B cell (primary cell): Measurements from ENCODE around the gene ZNF33B. TPM values are rescaled to one million over a fixed set of nuclear protein-coding genes. Genes with fewer than 3 reads are reported as not detected.

Experiments
- ATAC-seq: fragments of 200-7000 bp; cut with Tn5 transposase; one replicate; pipeline ENCODE4 v1.10.0; 2021; ENCODE audit warnings: low read depth, mild to moderate bottlenecking, moderate number of reproducible peaks, moderate library complexity
- CTCF ChIA-PET: fragments of 350-600 bp; sonication (Branson Sonifier 250); formaldehyde crosslinking; loops from one replicate; lab custom pipeline; 2021; ENCODE audit warnings: antibody characterized with exemption, inconsistent platforms; lab: Charles Lee
- POLR2A ChIA-PET: fragments of 350-600 bp; sonication (Branson Sonifier 250); formaldehyde crosslinking; loops from one replicate; lab custom pipeline; 2021; ENCODE audit warnings: antibody characterized with exemption; lab: Charles Lee
- DNase-seq: peaks from one replicate; pipeline ENCODE4 v3.0.0; 2013
- H2AFZ ChIP-seq: 2 replicates; pipeline ENCODE4 v1.6.1; 2012; ENCODE audit warnings: mild to moderate bottlenecking, low read depth, low read length; ENCODE audit not compliant: insufficient read depth, poor library complexity, severe bottlenecking
- H3K27ac ChIP-seq, 2 donors: 1 replicate in 1 of 2; 2 replicates in 1 of 2; pipeline ENCODE4 v1.5.1; 2012 to 2013; ENCODE audit warnings: low read length in 2 of 2, mild to moderate bottlenecking in 2 of 2, moderate library complexity in 1 of 2
- H3K27me3 ChIP-seq, 4 experiments: fragments of 200-600 bp in 1 of 4; sonication (generic) in 1 of 4; replicated peaks in 1 of 4; 1 replicate in 2 of 4; 2 replicates in 2 of 4; pipeline versions ENCODE4 v1.6.1 to v1.7.0; 2013 to 2016; ENCODE audit warnings: low read length in 3 of 4, mild to moderate bottlenecking in 2 of 4, mixed read lengths in 1 of 4, moderate library complexity in 1 of 4; ENCODE audit not compliant: insufficient read depth in 4 of 4, control insufficient read depth in 3 of 4; ENCODE audit errors: control extremely low read depth in 1 of 4
- H3K36me3 ChIP-seq, 2 experiments: replicated peaks in 1 of 2; 1 replicate in 1 of 2; 2 replicates in 1 of 2; pipeline versions ENCODE4 v1.6.1 to v1.7.1; 2013; ENCODE audit warnings: low read length in 1 of 2; ENCODE audit not compliant: insufficient read depth in 2 of 2, control insufficient read depth in 1 of 2; ENCODE audit errors: control extremely low read depth in 1 of 2, extremely low read depth in 1 of 2
- H3K4me1 ChIP-seq, 2 donors: fragments of 200-600 bp in 1 of 2; sonication (generic) in 1 of 2; 1 replicate in 1 of 2; 2 replicates in 1 of 2; pipeline versions ENCODE4 v1.5.1 to v1.6.1; 2013 to 2017; ENCODE audit warnings: low read length in 2 of 2; ENCODE audit not compliant: control insufficient read depth in 2 of 2, insufficient read depth in 2 of 2
- H3K4me2 ChIP-seq: replicated peaks from 2 replicates; pipeline ENCODE3; 2012; ENCODE audit warnings: mild to moderate bottlenecking, low read depth, low read length; ENCODE audit not compliant: poor library complexity, severe bottlenecking
- H3K4me3 ChIP-seq, 5 experiments: fragments of 200-600 bp in 1 of 5; sonication (generic) in 1 of 5; 1 replicate in 3 of 5; 2 replicates in 2 of 5; pipeline versions ENCODE4 v1.5.1 to v1.7.0; 2011 to 2016; ENCODE audit warnings: low read length in 4 of 5, mild to moderate bottlenecking in 4 of 5, low read depth in 2 of 5, control low read depth in 1 of 5, moderate library complexity in 1 of 5; ENCODE audit not compliant: insufficient read depth in 1 of 5; ENCODE audit errors: control extremely low read depth in 1 of 5, extremely low read depth in 1 of 5
- H3K79me2 ChIP-seq: fragments of 200-600 bp; sonication (generic); one replicate; pipeline ENCODE4 v1.6.0; 2016; ENCODE audit warnings: low read length; ENCODE audit not compliant: control insufficient read depth, insufficient read depth
- H3K9ac ChIP-seq: fragments of 200-600 bp; sonication (generic); 2 replicates; pipeline ENCODE4 v1.6.1; 2017; ENCODE audit warnings: mild to moderate bottlenecking, low read length, moderate library complexity
- H3K9me3 ChIP-seq, 3 donors: one replicate each; pipeline versions ENCODE4 v1.6.1 to v1.7.1; 2013; ENCODE audit warnings: low read length in 2 of 3; ENCODE audit not compliant: control insufficient read depth in 2 of 3, insufficient read depth in 1 of 3; ENCODE audit errors: control extremely low read depth in 1 of 3
- H4K20me1 ChIP-seq: 2 replicates; pipeline ENCODE4 v1.6.0; 2012; ENCODE audit warnings: mild to moderate bottlenecking, low read length; ENCODE audit not compliant: insufficient read depth, control insufficient read depth, poor library complexity, severe bottlenecking
- H3K27ac Mint-ChIP-seq: one replicate; pipeline ENCODE4 v1.8.0; 2021; ENCODE audit warnings: mixed read lengths
- H3K27me3 Mint-ChIP-seq: one replicate; pipeline ENCODE4 v1.8.0; 2021; ENCODE audit warnings: mixed read lengths
- H3K4me1 Mint-ChIP-seq: one replicate; pipeline ENCODE4 v1.8.0; 2021; ENCODE audit warnings: mixed read lengths
- H3K4me3 Mint-ChIP-seq: one replicate; pipeline ENCODE4 v1.8.0; 2021; ENCODE audit warnings: mixed read lengths
- H3K9me3 Mint-ChIP-seq: one replicate; pipeline ENCODE4 v1.8.0; 2022; ENCODE audit warnings: mixed read lengths; ENCODE audit not compliant: insufficient read depth
- CTCF ChIP-seq: fragments of 200-600 bp; IDR thresholded peaks from one replicate; pipeline ENCODE4 v1.8.0; 2022; ENCODE audit warnings: antibody characterized with exemption, mild to moderate bottlenecking
- EZH2 ChIP-seq: IDR thresholded peaks from 2 replicates; pipeline ENCODE4 v1.6.1; 2012; ENCODE audit warnings: borderline replicate concordance, low read depth, mild to moderate bottlenecking, moderate library complexity, low read length; ENCODE audit not compliant: insufficient read depth, poor library complexity, severe bottlenecking
- WGBS: methylation state at CpG from one replicate; pipeline ENCODE4 v1.1.5; 2013; ENCODE audit warnings: missing lambda C conversion rate; ENCODE audit not compliant: insufficient coverage; 5-methylcytosine and 5-hydroxymethylcytosine counted together
- intact Hi-C: fragments of 100-400 bp; cut with micrococcal nuclease; formaldehyde crosslinking; loops from one replicate; pipeline ENCODE4 v1.10.0; 2022
- polyA plus RNA-seq: library from polyadenylated mRNA; depleted of rRNA; stranded (reverse); fragments of >200 nt; gene quantifications from 2 replicates; pipeline ENCODE4 v1.2.3, GENCODE V29; 2012
- total RNA-seq, 2 donors: library from RNA; stranded (reverse); fragments of 120-200 nt in 1 of 2; gene quantifications; 1 replicate in 1 of 2; 2 replicates in 1 of 2; pipeline versions ENCODE4 v1.2.3 to v1.2.4, GENCODE V29; 2013 to 2022

The ZNF33B gene
- total and polyA plus RNA-seq, 2 donors (not counting 1 experiment from before 2014, with no cell fraction given): 15.5 to 66.9 TPM

- no peak for DNase-seq
- peaks cover 23% of the 10 kb centered on the region for H3K9me3 Mint-ChIP-seq
- Histone ChIP-seq H3K9me3 (peaks cover 2 to 47% (median 14%) of the 10 kb centered on the region in 3 donors), H3K4me3 (no peak overlapping the region), H3K36me3 (peaks cover 23 to 54% of the 10 kb centered on the region in 2 experiments), H3K4me2 (no peak overlapping the region), H2AFZ (no peak overlapping the region), H3K27ac (no peak overlapping the region), H3K27me3 (no peaks in the 10 kb centered on the region), H3K4me1 (no peaks in the 10 kb centered on the region), H3K79me2 (no peaks in the 10 kb centered on the region), H3K9ac (no peak overlapping the region), H4K20me1 (no peaks in the 10 kb centered on the region)
- no peak overlapping the region for H3K27ac Mint-ChIP-seq
- no peak overlapping the region for H3K4me3 Mint-ChIP-seq
- whole genome bisulfite sequencing: no CpG with 5 or more reads among the region's 1 CpG
- no peaks in the 10 kb centered on the region for H3K27me3 Mint-ChIP-seq
- ChIA-PET POLR2A (no interaction called here), CTCF (no interaction called here)
- intact Hi-C loops: no loop called here
- no peak for ATAC-seq
- H3K4me1 Mint-ChIP-seq: no peaks in the 10 kb centered on the region
- TF ChIP-seq CTCF (no peak), EZH2 (no peak)
Measured at GRCh38 chr10:42593284-42593683, 45.1 kb downstream of the ZNF33B start.

- peaks cover 6% of the 10 kb centered on the region for H3K9me3 Mint-ChIP-seq
- POLR2A ChIA-PET: no interaction called here
- CTCF ChIA-PET: no interaction called here
Measured at GRCh38 chr10:42583828-42584227, 54.5 kb downstream of the ZNF33B start.

More at GRCh38 chr10:42583828-42584227, 54.5 kb downstream of the ZNF33B start:
- intact Hi-C loops: no loop called here
- no peak for TF ChIP-seq CTCF
- no peak for TF ChIP-seq EZH2
- Histone ChIP-seq H3K79me2 (no peaks in the 10 kb centered on the region), H3K36me3 (peaks cover 0 to 12% of the 10 kb centered on the region in 2 experiments), H3K4me1 (no peaks in the 10 kb centered on the region), H3K9me3 (peaks cover 0 to 7% (median 0%) of the 10 kb centered on the region in 3 donors), H2AFZ (no peak overlapping the region), H3K27me3 (no peaks in the 10 kb centered on the region), H3K9ac (no peak overlapping the region), H3K4me2 (no peak overlapping the region), H4K20me1 (no peaks in the 10 kb centered on the region), H3K27ac (no peak overlapping the region), H3K4me3 (no peak overlapping the region)
- Mint-ChIP-seq H3K27ac (no peak overlapping the region), H3K27me3 (no peaks in the 10 kb centered on the region), H3K4me1 (no peaks in the 10 kb centered on the region), H3K4me3 (no peak overlapping the region)
- no peak for ATAC-seq
- DNase-seq: no peak
- 96% methylated on average over 5 of the region's 5 CpGs for WGBS
